CD4-positive, alpha-beta memory T cell (primary cell): ENCODE measurements around the gene LRP1. TPM values are rescaled to one million over a fixed set of nuclear protein-coding genes. Genes with fewer than 3 reads are reported as not detected.

Source experiments
- CTCF ChIA-PET: fragments of 350-600 bp; sonication (Branson Sonifier 250); formaldehyde crosslinking; loops from one replicate; lab custom pipeline; 2021; ENCODE audit warnings: inconsistent platforms; ENCODE audit not compliant: partially characterized antibody; lab: Charles Lee
- POLR2A ChIA-PET: fragments of 350-600 bp; sonication (Branson Sonifier 250); formaldehyde crosslinking; loops from one replicate; lab custom pipeline; 2021; ENCODE audit not compliant: partially characterized antibody; lab: Charles Lee
- DNase-seq, 5 donors: peaks; one replicate each; pipeline versions ENCODE4 v3.0.0 to v3.0.0-alpha.2; 2020 to 2022; ENCODE audit warnings: mixed read lengths in 1 of 5
- H3K27ac ChIP-seq: one replicate; pipeline ENCODE4 v1.7.0; 2013; ENCODE audit warnings: low read depth, low read length
- H3K27me3 ChIP-seq: 2 replicates; pipeline ENCODE4 v1.7.0; 2013; ENCODE audit warnings: mild to moderate bottlenecking, low read length, moderate library complexity; ENCODE audit not compliant: insufficient read depth
- H3K36me3 ChIP-seq: 2 replicates; pipeline ENCODE4 v1.7.0; 2013; ENCODE audit warnings: mild to moderate bottlenecking, low read length, moderate library complexity; ENCODE audit not compliant: insufficient read depth
- H3K4me1 ChIP-seq: 2 replicates; pipeline ENCODE4 v1.7.0; 2013; ENCODE audit warnings: mild to moderate bottlenecking, low read length, moderate library complexity; ENCODE audit not compliant: insufficient read depth
- H3K4me3 ChIP-seq, 2 donors: one replicate each; pipeline ENCODE4 v1.7.0; 2013; ENCODE audit warnings: low read length in 2 of 2, mild to moderate bottlenecking in 1 of 2
- H3K9me3 ChIP-seq, 2 donors: one replicate each; pipeline ENCODE4 v1.7.0; 2013; ENCODE audit warnings: low read length in 2 of 2, control low read depth in 1 of 2; ENCODE audit not compliant: control insufficient read depth in 1 of 2
- H3K27ac Mint-ChIP-seq, 7 donors: one replicate each; pipeline ENCODE4 v1.8.0; 2020 to 2021; ENCODE audit warnings: mixed read lengths in 7 of 7, mild to moderate bottlenecking in 6 of 7, inconsistent platforms in 3 of 7, moderate library complexity in 3 of 7
- H3K27me3 Mint-ChIP-seq, 2 donors: one replicate each; pipeline ENCODE4 v1.8.0; 2020 to 2021; ENCODE audit warnings: mixed read lengths in 2 of 2
- H3K36me3 Mint-ChIP-seq, 2 donors: one replicate each; pipeline ENCODE4 v1.8.0; 2020 to 2021; ENCODE audit warnings: mixed read lengths in 2 of 2, inconsistent platforms in 1 of 2, mild to moderate bottlenecking in 1 of 2
- H3K4me1 Mint-ChIP-seq, 4 donors: one replicate each; pipeline ENCODE4 v1.8.0; 2020 to 2021; ENCODE audit warnings: mixed read lengths in 4 of 4, mild to moderate bottlenecking in 1 of 4
- H3K4me3 Mint-ChIP-seq, 8 donors: one replicate each; pipeline ENCODE4 v1.8.0; 2020 to 2021; ENCODE audit warnings: mixed read lengths in 8 of 8, mild to moderate bottlenecking in 7 of 8, moderate library complexity in 6 of 8, inconsistent platforms in 3 of 8
- H3K9me3 Mint-ChIP-seq, 8 donors: one replicate each; pipeline ENCODE4 v1.8.0; 2020 to 2021; ENCODE audit warnings: mixed read lengths in 8 of 8, mild to moderate bottlenecking in 5 of 8, inconsistent platforms in 3 of 8, moderate library complexity in 1 of 8
- intact Hi-C: fragments of 100-400 bp; cut with micrococcal nuclease; formaldehyde crosslinking; loops from one replicate; pipeline ENCODE4 v1.15.1; 2023
- polyA plus RNA-seq, 2 donors: library from polyadenylated mRNA; unstranded; fragments of 300-500 nt; fragmentation: Illumina TruSeq; gene quantifications; one replicate each; pipeline ENCODE4 v1.2.3, GENCODE V29; 2021
- total RNA-seq, 2 experiments: library from RNA; stranded (reverse); gene quantifications; one replicate each; pipeline ENCODE4 v1.2.3, GENCODE V29; 2021

The LRP1 gene
- total and polyA plus RNA-seq, 4 experiments from 2014 or later, result 0.38 to 11.6 (median 9.7) TPM; not detected in 1

GRCh38 chr12:57110104-57111030 is 17.9 kb upstream of the LRP1 start:
- H3K36me3 ChIP-seq, result peaks cover 30% of the 10 kb centered on the region
- no peaks in the 10 kb centered on the region for H3K9me3 ChIP-seq
- peaks cover 28 to 64% (median 38%) of the 10 kb centered on the region in 4 donors for H3K4me1 Mint-ChIP-seq
- peak overlapping the region; percentile 90 to 99 for H3K4me3 ChIP-seq
- intact Hi-C loops, result loop anchor here (1.0 to 5.0 kb wide), 3 partner anchors 22 to 423 kb away; partner anchors contain the start of genes NEMP1 and PTGES3
- H3K4me1 ChIP-seq, result peaks cover 34% of the 10 kb centered on the region
- H3K9me3 Mint-ChIP-seq, result peaks cover 0 to 10% (median 0%) of the 10 kb centered on the region in 8 donors
- H3K27ac Mint-ChIP-seq, result peak overlapping the region; percentile 94 to 100 (median 98)
- ChIA-PET POLR2A (interaction anchor here (0.5 to 12.1 kb wide), 21 partner anchors 14 to 1247 kb away, joined by 3 to 622 read pairs (median 15); partner anchors contain the start of genes BAZ2A, LRP1, NAB2 and NEMP1), CTCF (interaction anchor here (0.6 to 9.3 kb wide), 14 partner anchors 13 to 474 kb away, joined by 3 to 458 read pairs (median 8); partner anchors contain the start of genes LRP1, MYO1A, NAB2 and NACA)
- peak; percentile 46 to 92 (median 56) for DNase-seq
- H3K4me3 Mint-ChIP-seq, result peak overlapping the region; percentile 93 to 100 (median 96)
- H3K27ac ChIP-seq, result peak overlapping the region; percentile 93
- H3K27me3 Mint-ChIP-seq, result peaks cover 0 to 4% of the 10 kb centered on the region in 2 donors
- H3K27me3 ChIP-seq, result no peaks in the 10 kb centered on the region
- H3K36me3 Mint-ChIP-seq, result peaks cover 23 to 49% of the 10 kb centered on the region in 2 donors

- DNase-seq, result peak; percentile 87 to 96 (median 90)
- Mint-ChIP-seq H3K36me3 (peaks cover 20 to 43% of the 10 kb centered on the region in 2 donors), H3K27ac (peak within 1 kb of the TSS; percentile 94 to 100 (median 98)), H3K9me3 (peaks cover 0 to 10% (median 0%) of the 10 kb centered on the region in 8 donors), H3K27me3 (peaks cover 0 to 4% of the 10 kb centered on the region in 2 donors), H3K4me1 (peaks cover 28 to 64% (median 38%) of the 10 kb centered on the region in 4 donors), H3K4me3 (peak within 1 kb of the TSS; percentile 93 to 100 (median 96))
- Histone ChIP-seq H3K4me1 (peaks cover 34% of the 10 kb centered on the region), H3K9me3 (no peaks in the 10 kb centered on the region), H3K27me3 (no peaks in the 10 kb centered on the region), H3K4me3 (peak within 1 kb of the TSS; percentile 90 to 99), H3K27ac (peak within 1 kb of the TSS; percentile 93), H3K36me3 (peaks cover 22% of the 10 kb centered on the region)
- CTCF ChIA-PET, result interaction anchor here (0.6 to 9.3 kb wide), 31 partner anchors 9 to 597 kb away, joined by 3 to 458 read pairs (median 5); partner anchors contain the start of genes GLI1, LRP1, MYO1A and NAB2
- POLR2A ChIA-PET, result interaction anchor here (0.5 to 12.1 kb wide), 31 partner anchors 10 to 1248 kb away, joined by 3 to 622 read pairs (median 6); partner anchors contain the start of genes ARHGAP9, BAZ2A, CNPY2 and IL23A
- intact Hi-C loops, result loop anchor here (1.0 to 5.0 kb wide), 3 partner anchors 23 to 424 kb away; partner anchors contain the start of genes NEMP1 and PTGES3
Measured at GRCh38 chr12:57111031-57111734, 17.1 kb upstream of the LRP1 start, which contains the start of gene STAT6. Gene STAT6, minus strand, starts transcription at chr12:57111362. Its CDS starts 3,084 bp downstream, at chr12:57108278.

DNA sequence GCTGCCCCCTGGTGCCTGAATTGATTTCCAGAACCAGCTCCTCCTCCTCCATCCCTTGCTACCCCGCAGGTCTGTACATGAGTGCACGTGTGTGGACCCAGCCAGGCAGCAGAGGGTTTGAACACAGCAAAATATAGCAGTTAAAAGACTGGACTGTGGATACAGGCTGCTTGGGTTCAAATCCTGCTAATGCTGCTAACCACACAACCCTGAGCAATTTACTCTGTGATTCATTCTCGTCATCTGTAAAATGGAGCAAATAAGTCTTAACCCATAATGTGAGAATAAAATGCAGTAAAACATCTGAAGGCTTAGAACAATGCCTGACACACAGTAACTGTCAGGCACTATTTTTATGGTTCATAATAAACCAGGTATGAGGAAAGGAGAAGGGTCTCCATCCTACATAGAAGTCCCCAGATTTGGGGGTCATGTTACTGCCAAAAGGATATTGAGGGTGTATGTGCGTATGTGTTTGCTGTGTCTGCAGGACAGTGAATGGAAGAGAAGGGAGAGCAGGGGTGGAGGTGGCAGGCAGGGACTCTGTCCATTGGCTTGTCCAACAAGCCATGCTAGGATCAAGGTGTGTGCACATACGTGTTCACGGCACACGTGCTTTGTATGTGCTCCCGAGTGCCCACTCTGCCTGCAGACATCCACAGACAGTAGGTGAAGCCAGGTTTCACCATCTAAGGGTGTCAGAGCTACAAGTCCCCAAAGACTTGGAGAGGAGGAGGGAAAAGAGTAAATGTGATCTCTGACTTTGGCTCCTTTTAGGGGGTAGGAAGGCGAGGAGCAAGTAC is 15.6 kb upstream of the LRP1 start:
- peaks cover 31% of the 10 kb centered on the region for H3K4me1 ChIP-seq
- peaks cover 8 to 28% of the 10 kb centered on the region in 2 donors for H3K36me3 Mint-ChIP-seq
- peaks cover 0 to 4% of the 10 kb centered on the region in 2 donors for H3K27me3 Mint-ChIP-seq
- ChIA-PET POLR2A (interaction anchor here (0.6 to 12.1 kb wide), 37 partner anchors 8 to 856 kb away, joined by 3 to 622 read pairs (median 5); partner anchors contain the start of genes BAZ2A, IL23A, LRP1 and NAB2), CTCF (interaction anchor here (0.5 to 9.3 kb wide), 30 partner anchors 13 to 599 kb away, joined by 3 to 458 read pairs (median 5); partner anchors contain the start of genes LRP1, MYO1A, NAB2 and NEMP1)
- H3K9me3 Mint-ChIP-seq, result peaks cover 0 to 10% (median 0%) of the 10 kb centered on the region in 8 donors
- H3K4me3 ChIP-seq, result peak overlapping the region in 1 of 2 donors; percentile 90
- no peaks in the 10 kb centered on the region for H3K27me3 ChIP-seq
- peaks cover 7% of the 10 kb centered on the region for H3K36me3 ChIP-seq
- intact Hi-C loops, result loop anchor here (1.0 to 5.0 kb wide), 8 partner anchors 12 to 599 kb away; partner anchors contain the start of genes LRP1 and PTGES3
- peaks cover 21 to 51% (median 31%) of the 10 kb centered on the region in 4 donors for H3K4me1 Mint-ChIP-seq
- H3K27ac Mint-ChIP-seq, result peak overlapping the region; percentile 94 to 100 (median 98)
- H3K4me3 Mint-ChIP-seq, result peak overlapping the region; percentile 93 to 100 (median 96)
- H3K27ac ChIP-seq, result peak overlapping the region; percentile 93
- no peak for DNase-seq
- no peaks in the 10 kb centered on the region for H3K9me3 ChIP-seq

DNA sequence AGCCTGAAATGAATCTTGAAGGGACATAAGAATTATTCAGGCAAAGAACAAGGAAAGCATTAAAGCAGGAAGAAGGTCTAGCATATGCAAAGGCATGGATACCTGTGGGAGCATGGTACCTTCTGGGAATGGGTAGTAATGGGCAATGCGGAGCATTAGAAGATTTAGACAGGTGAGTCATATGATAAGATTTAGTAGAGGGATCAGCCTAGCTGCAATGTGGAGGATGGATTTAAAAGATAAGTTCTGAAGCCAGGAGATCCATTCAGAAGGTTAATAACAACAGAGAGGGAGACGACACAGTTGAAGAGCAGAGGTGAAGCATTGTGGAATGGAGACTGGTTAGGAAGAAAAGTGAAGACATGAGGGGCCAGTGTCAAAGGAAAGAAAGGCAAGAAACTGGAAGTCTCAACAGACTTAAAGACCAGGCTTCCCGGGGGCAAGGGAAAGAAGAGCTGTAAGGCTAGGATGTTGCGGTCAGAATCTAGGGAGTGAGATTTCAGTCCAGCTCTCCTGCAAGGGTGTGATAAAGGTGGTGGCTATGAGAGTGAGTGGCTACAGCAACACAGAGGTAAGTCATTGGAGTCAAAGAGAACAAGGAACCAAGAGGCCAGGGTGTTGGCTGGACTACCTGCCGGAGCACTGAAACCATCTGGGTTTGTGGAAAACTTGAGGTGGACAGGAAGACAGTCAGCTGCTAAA is 11.6 kb upstream of the LRP1 start:
- Histone ChIP-seq H3K27ac (no peak overlapping the region), H3K27me3 (no peaks in the 10 kb centered on the region), H3K9me3 (no peaks in the 10 kb centered on the region), H3K36me3 (no peaks in the 10 kb centered on the region), H3K4me3 (no peak overlapping the region), H3K4me1 (peaks cover 6% of the 10 kb centered on the region)
- peaks cover 0 to 5% (median 0%) of the 10 kb centered on the region in 8 donors for H3K9me3 Mint-ChIP-seq
- H3K27ac Mint-ChIP-seq, result peak overlapping the region in 4 of 7 donors; percentile 11 to 53 (median 26)
- no peak for DNase-seq
- POLR2A ChIA-PET, result no interaction called here
- peaks cover 0 to 4% of the 10 kb centered on the region in 2 donors for H3K36me3 Mint-ChIP-seq
- CTCF ChIA-PET, result interaction anchor here (0.8 to 2.5 kb wide), 7 partner anchors 7 to 54 kb away, joined by 3 to 19 read pairs (median 5); partner anchors contain the start of gene LRP1
- H3K4me1 Mint-ChIP-seq, result peaks cover 8 to 13% (median 11%) of the 10 kb centered on the region in 4 donors
- intact Hi-C loops, result no loop called here
- no peak overlapping the region for H3K4me3 Mint-ChIP-seq
- peaks cover 0 to 4% of the 10 kb centered on the region in 2 donors for H3K27me3 Mint-ChIP-seq

DNA sequence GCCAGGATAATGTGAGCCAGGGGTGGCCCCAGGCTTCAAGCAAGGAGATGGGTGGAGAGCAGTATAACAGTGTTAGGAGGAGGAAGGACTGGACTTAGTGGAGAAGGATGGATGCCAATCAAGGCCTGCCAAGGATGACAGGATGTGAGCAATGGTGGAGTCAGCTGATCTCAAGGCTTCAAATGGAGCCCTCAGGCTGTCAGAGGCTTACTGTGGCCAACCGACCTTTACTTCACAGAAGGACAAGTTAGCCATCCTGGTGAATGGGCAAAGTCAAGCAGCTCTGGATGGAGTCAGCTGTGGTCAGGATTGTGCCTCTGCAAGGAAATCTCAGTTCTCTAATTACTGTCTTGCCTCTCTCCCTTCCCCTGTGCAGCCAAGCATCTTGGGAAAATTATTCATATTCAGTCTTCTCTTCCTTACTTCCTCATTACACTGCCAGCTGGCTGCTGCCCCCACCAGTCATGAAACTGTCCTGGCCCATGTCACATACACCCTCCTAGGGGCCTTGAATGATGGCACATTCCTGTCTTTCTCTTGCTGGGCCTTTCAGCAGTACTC is 9.5 kb upstream of the LRP1 start:
- no peaks in the 10 kb centered on the region for H3K27me3 ChIP-seq
- Mint-ChIP-seq H3K4me1 (no peaks in the 10 kb centered on the region), H3K4me3 (no peak overlapping the region), H3K27ac (peak overlapping the region in 1 of 7 donors; percentile 79), H3K36me3 (no peaks in the 10 kb centered on the region), H3K9me3 (no peaks in the 10 kb centered on the region), H3K27me3 (no peaks in the 10 kb centered on the region)
- no peaks in the 10 kb centered on the region for H3K4me1 ChIP-seq
- POLR2A ChIA-PET, result interaction anchor here (1.2 kb wide), 1 partner anchor 40 kb away, joined by 3 read pairs; the partner anchor contains the start of gene NEMP1
- H3K9me3 ChIP-seq, result no peaks in the 10 kb centered on the region
- H3K36me3 ChIP-seq, result no peaks in the 10 kb centered on the region
- H3K27ac ChIP-seq, result no peak overlapping the region
- intact Hi-C loops, result no loop called here
- no peak overlapping the region for H3K4me3 ChIP-seq
- DNase-seq, result no peak
- CTCF ChIA-PET, result interaction anchor here (1.8 to 2.5 kb wide), 2 partner anchors 50 to 56 kb away, joined by 6 to 14 read pairs; no protein-coding TSS in a partner anchor
